ENCODE data around the gene SNAPIN.
A peak's percentile ranks its signal among the peaks of the same experiment; 100 is the strongest.
"Not testable (repeated sequence)": the region's sequence is repeated elsewhere in the genome, so short reads cannot be mapped to it uniquely, and the experiment has no call there.

SNAPIN gene

DNA sequence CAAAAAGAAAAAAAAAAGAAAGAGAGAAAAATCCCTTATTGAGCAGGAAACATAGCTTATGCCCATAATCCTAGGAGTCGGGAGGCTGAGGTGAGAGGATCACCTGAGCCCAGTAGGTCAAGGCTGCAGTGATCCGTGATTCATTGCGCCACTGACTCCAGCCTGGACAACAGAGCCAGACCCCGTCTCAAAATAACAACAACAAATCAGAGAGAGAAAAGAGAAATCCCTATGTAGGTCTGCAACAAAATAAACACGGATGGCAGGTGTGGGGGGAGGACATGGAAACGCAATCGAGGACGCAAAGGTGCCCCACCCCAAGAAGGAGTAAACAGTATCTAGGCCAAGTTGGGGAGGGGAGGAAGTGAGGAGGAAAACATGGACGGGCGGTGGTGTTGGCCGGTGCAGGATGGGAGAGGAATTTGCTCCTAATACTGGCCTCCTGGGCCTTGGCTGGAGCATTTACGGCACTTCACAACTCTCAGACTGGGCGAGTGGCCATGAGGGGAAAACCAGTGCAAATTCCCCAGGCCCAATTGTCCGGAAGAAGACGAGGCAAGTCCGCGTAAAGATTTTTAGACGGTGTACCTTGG lies 25.2 kb upstream of the SNAPIN start:
- H3K4me1 Mint-ChIP-seq (ENCODE audit: low read depth) = peaks cover 50% of the 10 kb centered on the region
- no peaks in the 10 kb centered on the region for H3K27me3 Mint-ChIP-seq
- peak overlapping the region; percentile 100 for H3K27ac Mint-ChIP-seq
- no peaks in the 10 kb centered on the region for H3K9me3 Mint-ChIP-seq
- peaks cover 44% of the 10 kb centered on the region for H3K36me3 Mint-ChIP-seq (ENCODE audit: low read depth)
- no peak for DNase-seq
- peak overlapping the region; percentile 98 for H3K4me3 Mint-ChIP-seq

DNA sequence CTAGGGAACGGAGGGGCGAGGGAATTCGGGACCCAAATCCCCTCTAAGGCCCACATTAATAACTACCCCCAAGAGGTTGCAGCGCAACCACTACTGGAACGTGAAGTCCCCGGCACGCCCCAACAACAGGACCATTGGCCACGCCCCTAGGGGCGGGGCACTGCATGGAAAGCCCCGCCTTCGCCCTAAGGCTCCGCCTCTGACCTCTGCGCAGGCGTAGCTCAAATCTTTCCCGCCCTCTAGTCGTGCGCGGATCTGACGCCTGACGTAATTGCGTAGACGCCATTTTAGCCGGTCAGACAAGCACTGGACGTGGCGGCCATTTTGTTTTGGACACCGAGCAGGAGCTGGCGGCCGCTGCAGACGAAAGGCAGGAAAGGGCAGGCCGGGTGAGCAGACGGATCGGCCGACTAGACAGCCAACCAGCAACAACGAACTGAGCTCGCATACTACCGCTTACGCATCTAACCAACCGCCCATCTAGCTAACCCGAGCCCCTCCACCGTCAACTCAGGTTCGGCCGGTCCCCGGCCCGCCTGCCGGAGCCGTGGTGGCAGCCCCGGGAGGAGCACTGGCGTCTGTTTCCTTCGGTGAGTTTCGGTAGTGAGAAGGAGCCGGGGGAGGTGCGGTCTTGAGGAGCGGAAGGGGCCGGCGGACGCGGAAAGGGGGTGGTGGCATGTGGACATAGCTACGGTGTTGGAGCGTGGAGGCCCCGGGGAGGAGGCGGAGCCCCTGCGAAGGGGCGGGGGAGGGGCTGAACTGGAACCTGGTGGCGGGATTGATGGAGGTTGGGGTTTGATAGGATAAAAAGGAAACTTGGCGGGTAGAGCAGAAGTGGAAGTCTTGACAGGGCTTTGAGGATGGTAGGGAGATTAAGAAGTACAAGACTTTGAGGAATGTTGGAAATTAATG lies 24.5 kb upstream of the SNAPIN start, which contains the start of gene CHTOP:
Gene CHTOP, plus strand, starts transcription at position 313 of the 912 bp plus-strand sequence. CDS start 2,523 bp downstream, outside the sequence.
- H3K36me3 Mint-ChIP-seq (ENCODE audit: low read depth) = peaks cover 52% of the 10 kb centered on the region
- H3K27me3 Mint-ChIP-seq = no peaks in the 10 kb centered on the region
- DNase-seq = peak; percentile 99
- H3K9me3 Mint-ChIP-seq = no peaks in the 10 kb centered on the region
- peaks cover 50% of the 10 kb centered on the region for H3K4me1 Mint-ChIP-seq (ENCODE audit: low read depth)
- peak within 1 kb of the TSS; percentile 100 for H3K27ac Mint-ChIP-seq
- peak within 1 kb of the TSS; percentile 98 for H3K4me3 Mint-ChIP-seq

DNA sequence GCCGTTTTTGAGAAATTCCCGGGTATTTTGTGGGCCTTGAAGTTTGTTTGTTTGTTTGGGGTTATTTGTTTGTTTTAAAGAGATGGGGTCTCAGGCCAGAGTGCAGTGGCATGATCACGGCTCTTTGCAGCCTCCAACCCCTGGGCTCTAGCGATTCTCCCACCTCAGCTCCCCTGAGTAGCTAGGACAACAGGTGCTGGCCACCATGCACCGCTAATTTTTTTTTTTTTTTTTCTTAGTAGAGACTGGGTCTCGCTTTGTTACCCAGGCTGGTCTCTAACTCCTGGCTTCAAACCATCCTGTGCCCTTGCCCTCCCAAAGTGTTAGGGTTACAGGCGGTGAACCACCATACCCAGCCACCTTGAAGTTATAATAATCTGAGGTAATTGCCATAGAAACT lies 22.6 kb upstream of the SNAPIN start:
- peak overlapping the region; percentile 98 for H3K4me3 Mint-ChIP-seq
- H3K9me3 Mint-ChIP-seq = no peaks in the 10 kb centered on the region
- peaks cover 50% of the 10 kb centered on the region for H3K4me1 Mint-ChIP-seq (ENCODE audit: low read depth)
- H3K36me3 Mint-ChIP-seq (ENCODE audit: low read depth) = peaks cover 70% of the 10 kb centered on the region
- peak overlapping the region; percentile 100 for H3K27ac Mint-ChIP-seq
- no peaks in the 10 kb centered on the region for H3K27me3 Mint-ChIP-seq
- DNase-seq = no peak

DNA sequence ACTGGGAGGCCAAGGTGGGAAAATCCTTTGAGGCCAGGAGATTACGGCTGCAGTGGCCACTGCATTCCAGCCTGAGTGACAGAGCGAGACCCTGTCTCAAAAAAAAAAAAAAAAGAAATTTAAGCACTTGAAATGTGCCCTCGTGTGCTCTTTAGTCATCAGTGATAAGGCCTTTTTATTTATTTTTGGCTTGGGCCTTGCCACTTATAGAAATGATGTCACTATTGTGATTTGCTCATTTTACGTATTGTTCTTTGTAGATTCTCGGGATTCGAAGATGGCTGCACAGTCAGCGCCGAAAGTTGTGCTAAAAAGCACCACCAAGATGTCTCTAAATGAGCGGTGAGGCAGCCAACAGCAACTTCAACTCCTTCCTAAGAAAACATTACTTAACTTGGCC lies 22.2 kb upstream of the SNAPIN start:
- Mint-ChIP-seq H3K36me3 (ENCODE audit: low read depth) (peaks cover 74% of the 10 kb centered on the region), H3K27me3 (no peaks in the 10 kb centered on the region), H3K4me1 (ENCODE audit: low read depth) (peaks cover 50% of the 10 kb centered on the region), H3K4me3 (peak overlapping the region; percentile 98), H3K27ac (peak overlapping the region; percentile 100), H3K9me3 (no peaks in the 10 kb centered on the region)
- DNase-seq = no peak

DNA sequence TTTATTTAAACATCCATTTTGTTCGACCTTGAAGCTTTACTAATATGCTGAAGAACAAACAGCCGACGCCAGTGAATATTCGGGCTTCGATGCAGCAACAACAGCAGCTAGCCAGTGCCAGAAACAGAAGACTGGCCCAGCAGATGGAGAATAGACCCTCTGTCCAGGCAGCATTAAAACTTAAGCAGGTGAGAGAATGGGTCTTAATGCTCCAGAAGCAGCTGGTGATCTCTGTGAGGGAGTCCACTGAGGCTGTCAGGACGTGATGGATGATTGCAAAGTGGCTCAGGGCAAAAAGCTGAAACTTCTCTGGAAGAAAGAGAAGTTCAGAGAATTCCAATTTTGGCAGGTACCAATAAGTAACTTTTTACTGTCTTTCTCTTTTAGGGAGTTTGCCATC lies 20.2 kb upstream of the SNAPIN start:
- H3K9me3 Mint-ChIP-seq = no peaks in the 10 kb centered on the region
- DNase-seq = no peak
- peaks cover 49% of the 10 kb centered on the region for H3K4me1 Mint-ChIP-seq (ENCODE audit: low read depth)
- no peaks in the 10 kb centered on the region for H3K27me3 Mint-ChIP-seq
- H3K27ac Mint-ChIP-seq = peak overlapping the region; percentile 55
- H3K36me3 Mint-ChIP-seq (ENCODE audit: low read depth) = peaks cover 90% of the 10 kb centered on the region
- no peak overlapping the region for H3K4me3 Mint-ChIP-seq

DNA sequence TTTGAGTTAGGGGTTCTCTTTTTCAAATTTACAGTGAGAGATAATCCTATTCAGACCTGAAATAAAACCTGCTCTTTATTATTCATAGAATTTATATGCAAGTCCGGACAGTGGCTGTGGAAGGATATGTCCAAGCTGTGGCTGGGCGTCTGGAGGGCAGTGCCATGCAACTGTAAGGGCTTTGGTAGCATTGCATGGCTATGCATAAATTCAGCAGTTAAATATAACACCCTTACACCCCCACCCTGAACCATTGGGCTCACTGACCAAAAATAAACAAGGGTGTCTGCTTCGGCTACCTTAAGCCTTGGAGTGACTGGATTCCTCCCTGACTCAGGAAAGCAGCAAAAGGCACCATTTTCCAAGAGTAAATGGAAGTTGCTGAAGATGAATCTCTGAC lies 19.2 kb upstream of the SNAPIN start:
- H3K27ac Mint-ChIP-seq = peak overlapping the region; percentile 55
- DNase-seq = no peak
- H3K27me3 Mint-ChIP-seq = no peaks in the 10 kb centered on the region
- H3K36me3 Mint-ChIP-seq (ENCODE audit: low read depth) = peaks cover 95% of the 10 kb centered on the region
- no peak overlapping the region for H3K4me3 Mint-ChIP-seq
- peaks cover 52% of the 10 kb centered on the region for H3K4me1 Mint-ChIP-seq (ENCODE audit: low read depth)
- H3K9me3 Mint-ChIP-seq = no peaks in the 10 kb centered on the region

DNA sequence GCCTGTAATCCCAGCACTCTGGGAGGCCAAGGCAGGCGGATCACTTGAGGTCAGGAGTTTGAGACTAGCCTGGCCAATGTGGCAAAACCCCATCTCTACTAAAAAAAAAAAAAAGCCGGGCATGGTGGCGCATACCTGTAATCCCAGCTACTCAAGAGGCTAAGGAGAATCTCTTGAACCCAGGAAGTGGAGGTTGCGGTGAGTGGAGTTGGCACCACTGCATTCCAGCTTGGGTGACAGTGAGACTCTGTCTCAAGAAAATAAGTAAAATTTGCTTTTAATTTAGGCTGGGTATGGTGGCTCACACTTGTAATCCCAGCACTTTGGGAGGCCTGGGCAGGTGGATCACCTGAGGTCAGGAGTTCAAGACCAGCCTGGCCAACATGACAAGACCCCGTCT lies 18.3 kb upstream of the SNAPIN start:
- H3K27me3 Mint-ChIP-seq, H3K4me3 Mint-ChIP-seq, H3K9me3 Mint-ChIP-seq: not testable (repeated sequence)
- DNase-seq = peak; percentile 21
- Mint-ChIP-seq H3K36me3 (ENCODE audit: low read depth) (peaks cover 99% of the 10 kb centered on the region), H3K27ac (peak overlapping the region; percentile 82), H3K4me1 (ENCODE audit: low read depth) (peaks cover 56% of the 10 kb centered on the region)

DNA sequence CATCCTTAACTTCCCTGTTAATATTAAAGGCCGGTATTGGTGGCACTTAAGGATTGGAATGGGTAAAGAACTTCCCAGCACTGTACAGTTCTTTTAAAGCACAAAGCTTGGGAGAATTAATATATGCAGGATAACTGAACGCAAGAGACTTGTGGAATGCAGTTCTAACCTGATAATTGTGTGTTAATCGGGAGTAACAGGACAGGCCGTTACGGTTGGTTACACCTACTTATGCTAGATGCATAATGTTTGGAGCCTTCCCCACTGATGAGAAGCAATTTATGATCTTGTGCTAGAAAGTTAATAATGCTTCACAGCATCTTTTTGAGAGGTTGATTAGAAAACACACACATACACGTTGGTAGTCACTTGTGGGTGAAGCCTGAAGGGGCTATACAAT lies 17.6 kb upstream of the SNAPIN start:
- Mint-ChIP-seq H3K4me1 (ENCODE audit: low read depth) (peaks cover 58% of the 10 kb centered on the region), H3K36me3 (ENCODE audit: low read depth) (peaks cover 99% of the 10 kb centered on the region), H3K27me3 (no peaks in the 10 kb centered on the region), H3K9me3 (no peaks in the 10 kb centered on the region), H3K27ac (peak overlapping the region; percentile 82), H3K4me3 (no peak overlapping the region)
- DNase-seq = no peak

DNA sequence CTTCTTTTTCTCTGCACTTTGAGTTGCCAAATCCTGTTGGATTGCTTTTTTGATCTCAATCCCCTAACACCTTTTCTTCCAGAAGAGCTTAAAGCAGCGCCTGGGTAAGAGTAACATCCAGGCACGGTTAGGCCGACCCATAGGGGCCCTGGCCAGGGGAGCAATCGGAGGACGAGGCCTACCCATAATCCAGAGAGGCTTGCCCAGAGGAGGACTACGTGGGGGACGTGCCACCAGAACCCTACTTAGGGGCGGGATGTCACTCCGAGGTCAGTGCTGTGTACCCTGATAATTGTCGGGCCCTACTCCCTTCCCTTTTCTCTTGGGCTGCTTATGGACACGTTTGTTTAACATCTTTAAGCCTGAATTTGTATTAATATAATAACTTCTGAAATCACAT lies 16.3 kb upstream of the SNAPIN start:
- H3K36me3 Mint-ChIP-seq (ENCODE audit: low read depth) = peaks cover 99% of the 10 kb centered on the region
- H3K9me3 Mint-ChIP-seq = no peaks in the 10 kb centered on the region
- no peak overlapping the region for H3K4me3 Mint-ChIP-seq
- peaks cover 57% of the 10 kb centered on the region for H3K4me1 Mint-ChIP-seq (ENCODE audit: low read depth)
- no peak for DNase-seq
- H3K27ac Mint-ChIP-seq = peak overlapping the region; percentile 82
- no peaks in the 10 kb centered on the region for H3K27me3 Mint-ChIP-seq

DNA sequence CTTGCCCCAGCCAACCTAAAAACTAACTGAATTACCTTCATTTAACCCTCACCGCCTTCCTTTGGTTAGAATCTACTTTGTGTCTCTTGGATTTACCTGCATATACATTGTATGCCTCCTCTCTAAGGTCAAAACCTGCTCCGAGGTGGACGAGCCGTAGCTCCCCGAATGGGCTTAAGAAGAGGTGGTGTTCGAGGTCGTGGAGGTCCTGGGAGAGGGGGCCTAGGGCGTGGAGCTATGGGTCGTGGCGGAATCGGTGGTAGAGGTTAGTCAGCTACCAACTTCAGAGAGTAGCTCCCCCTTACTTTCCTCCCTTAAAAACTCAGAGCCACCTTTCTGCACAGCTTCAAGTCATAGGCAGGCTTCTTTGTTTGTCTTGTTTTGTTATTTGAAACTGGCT lies 15.4 kb upstream of the SNAPIN start:
- Mint-ChIP-seq H3K4me3 (no peak overlapping the region), H3K4me1 (ENCODE audit: low read depth) (peaks cover 57% of the 10 kb centered on the region), H3K9me3 (no peaks in the 10 kb centered on the region), H3K36me3 (ENCODE audit: low read depth) (peaks cover 99% of the 10 kb centered on the region), H3K27ac (peak overlapping the region; percentile 71), H3K27me3 (no peaks in the 10 kb centered on the region)
- peak; percentile 22 for DNase-seq

DNA sequence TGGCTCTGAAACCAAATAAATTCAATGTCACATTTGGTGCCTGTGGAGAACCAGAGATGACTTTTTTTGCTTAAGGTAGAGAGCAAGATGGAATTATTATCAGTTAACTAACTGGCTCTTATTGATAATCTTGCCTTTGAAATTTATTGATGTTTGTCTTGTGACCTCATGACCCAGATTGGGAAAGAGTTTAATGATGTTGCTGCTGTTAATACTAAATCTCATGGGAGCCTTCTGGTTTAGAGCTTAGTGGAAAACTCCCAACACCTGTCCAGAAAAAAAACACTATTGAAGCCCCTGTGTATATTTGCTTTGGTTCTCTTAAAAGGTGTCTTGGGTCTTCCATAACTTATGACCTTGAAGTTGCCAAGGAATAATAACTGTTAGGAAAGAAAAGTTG lies 14.7 kb upstream of the SNAPIN start:
- DNase-seq = no peak
- H3K27me3 Mint-ChIP-seq = no peaks in the 10 kb centered on the region
- peaks cover 96% of the 10 kb centered on the region for H3K36me3 Mint-ChIP-seq (ENCODE audit: low read depth)
- H3K4me3 Mint-ChIP-seq = no peak overlapping the region
- peaks cover 62% of the 10 kb centered on the region for H3K4me1 Mint-ChIP-seq (ENCODE audit: low read depth)
- H3K27ac Mint-ChIP-seq = peak overlapping the region; percentile 71
- H3K9me3 Mint-ChIP-seq = no peaks in the 10 kb centered on the region

DNA sequence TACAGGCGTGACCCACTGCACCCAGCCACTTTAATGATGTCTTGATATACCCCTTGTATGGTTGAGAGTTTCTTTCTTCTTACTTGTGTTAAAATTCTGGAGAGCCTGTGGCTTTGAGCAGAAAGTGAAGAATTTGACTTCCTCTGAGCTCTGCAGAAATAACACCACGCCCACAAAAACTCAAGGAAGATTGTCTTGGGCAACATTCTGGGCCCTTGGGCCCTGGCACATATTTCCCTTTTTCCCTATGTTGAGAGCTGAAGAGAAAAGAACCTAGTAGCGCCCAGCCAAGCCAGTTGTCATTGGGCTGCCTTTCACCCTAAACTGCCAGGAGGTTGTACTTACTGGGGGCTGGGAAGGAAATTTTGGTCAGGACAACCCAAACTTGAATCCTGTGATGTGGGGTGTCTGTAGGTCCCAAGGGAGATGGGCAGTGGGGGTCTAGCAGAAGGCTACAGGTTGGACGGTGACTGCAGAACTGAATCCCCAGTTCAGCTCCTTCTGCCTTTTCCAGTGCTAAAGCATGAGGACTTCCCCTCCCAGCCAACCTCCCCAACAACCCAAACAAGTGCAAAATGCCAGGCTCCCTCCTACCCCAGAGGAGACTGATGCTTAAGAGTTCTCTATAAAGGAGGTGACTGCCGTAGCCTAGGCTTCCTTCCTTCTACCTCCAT lies 11.7 kb upstream of the SNAPIN start:
- Mint-ChIP-seq H3K36me3 (ENCODE audit: low read depth) (peaks cover 69% of the 10 kb centered on the region), H3K27ac (peak overlapping the region; percentile 74), H3K9me3 (no peaks in the 10 kb centered on the region), H3K4me1 (ENCODE audit: low read depth) (peaks cover 62% of the 10 kb centered on the region), H3K27me3 (no peaks in the 10 kb centered on the region), H3K4me3 (no peak overlapping the region)
- DNase-seq = peak; percentile 28

DNA sequence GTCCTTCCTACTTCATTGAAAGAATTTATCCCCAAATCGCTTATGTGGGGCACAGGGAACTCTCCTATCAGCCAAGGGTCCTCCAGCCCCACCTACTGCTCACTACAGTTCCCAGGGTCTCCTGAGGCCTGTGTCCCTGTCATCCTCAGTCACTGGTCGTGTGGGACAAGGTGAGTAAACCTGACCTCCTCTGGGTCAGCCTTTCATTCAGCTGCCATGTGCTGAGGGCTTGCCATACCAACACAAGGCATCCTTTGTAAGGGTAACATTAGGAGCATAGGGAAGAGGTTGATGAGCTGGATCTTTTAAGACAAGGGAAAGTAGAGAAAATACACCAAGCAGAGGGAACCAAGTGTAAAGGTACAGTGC lies 11.2 kb upstream of the SNAPIN start:
- Mint-ChIP-seq H3K9me3 (no peaks in the 10 kb centered on the region), H3K27ac (peak overlapping the region; percentile 74), H3K36me3 (ENCODE audit: low read depth) (peaks cover 64% of the 10 kb centered on the region), H3K4me3 (no peak overlapping the region), H3K27me3 (no peaks in the 10 kb centered on the region), H3K4me1 (ENCODE audit: low read depth) (peaks cover 58% of the 10 kb centered on the region)
- DNase-seq = peak; percentile 32

DNA sequence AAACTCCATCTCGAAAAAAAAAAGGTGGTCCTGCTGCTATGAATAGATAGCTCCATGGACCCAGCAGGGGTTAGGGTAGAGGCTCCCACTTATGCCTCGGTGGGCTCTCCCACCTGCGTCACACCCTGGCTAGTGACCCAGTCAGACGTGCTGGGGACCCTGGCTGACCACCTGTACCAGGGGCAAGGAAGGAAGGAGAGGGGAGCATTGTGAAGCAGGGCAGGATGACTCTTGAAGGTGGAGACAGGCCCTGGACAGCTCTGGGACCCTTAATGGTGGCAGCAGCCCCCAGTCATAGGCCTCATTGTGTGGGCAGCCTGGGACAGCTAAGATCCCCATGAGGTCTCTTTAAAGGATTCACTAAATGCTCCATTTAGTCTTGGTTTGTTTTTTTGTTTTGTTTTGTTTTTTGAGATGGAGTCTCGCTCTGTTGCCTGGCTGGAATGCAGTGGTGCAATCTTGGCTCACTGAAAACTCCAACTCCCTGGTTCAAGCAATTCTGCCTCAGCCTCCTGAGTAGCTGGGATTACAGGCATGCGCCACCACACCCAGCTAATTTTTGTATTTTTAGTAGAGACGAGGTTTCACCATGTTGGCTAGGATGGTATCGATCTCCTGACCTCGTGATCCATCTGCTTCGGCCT lies 10.4 kb upstream of the SNAPIN start:
- no peaks in the 10 kb centered on the region for H3K9me3 Mint-ChIP-seq

More for the DNA sequence above, 10.4 kb upstream of the SNAPIN start:
- peak; percentile 31 for DNase-seq
- Mint-ChIP-seq H3K4me3 (no peak overlapping the region), H3K4me1 (ENCODE audit: low read depth) (peaks cover 55% of the 10 kb centered on the region), H3K36me3 (ENCODE audit: low read depth) (peaks cover 56% of the 10 kb centered on the region), H3K27ac (peak overlapping the region; percentile 82), H3K27me3 (no peaks in the 10 kb centered on the region)

All from activated T-cell treated with anti-CD3 and anti-CD28 coated beads, Interleukin-2, amount 50 U/mL, for 24 hours (primary cell).